Endothelial cell of umbilical vein (primary cell): ENCODE results near the gene ENPEP. TPM values are rescaled to one million over a fixed set of nuclear protein-coding genes. Genes with fewer than 3 reads are reported as not detected.
A peak's percentile ranks its signal among the peaks of the same experiment; 100 is the strongest.

Experiments used
- BruUV-seq: library from RNA; stranded (reverse); fragments of 400-500 nt; replicated peaks from 2 replicates; lab custom pipeline; 2021; lab: Mats Ljungman, UMichigan
- CTCF ChIA-PET: fragments of 300-600, 350-600 bp; sonication (Branson Sonifier 250); formaldehyde crosslinking; loops from one replicate; lab custom pipeline; 2021; ENCODE audit warnings: antibody characterized with exemption, inconsistent platforms; lab: Charles Lee
- POLR2A ChIA-PET: fragments of 300-600, 350-600 bp; sonication (Branson Sonifier 250); formaldehyde crosslinking; loops from one replicate; lab custom pipeline; 2021; ENCODE audit warnings: antibody characterized with exemption, inconsistent platforms; lab: Charles Lee
- DNase-seq: peaks from one replicate; pipeline ENCODE4 v3.0.0-alpha.2; 2011; ENCODE audit warnings: low read depth, low spot score
- FAIRE-seq: peaks from 2 replicates; lab custom pipeline; 2011; peaks lifted over from hg19 to GRCh38; lab: Jason Lieb, UNC
- H2AFZ ChIP-seq: 2 replicates; pipeline ENCODE4 v1.6.0; 2012; ENCODE audit warnings: low read depth, low read length, control low read depth, inconsistent platforms
- H3K27ac ChIP-seq: 2 replicates; pipeline ENCODE4 v1.5.1; 2011; ENCODE audit warnings: low read depth, mild to moderate bottlenecking, control low read depth, low read length, moderate library complexity; ENCODE audit not compliant: insufficient read depth
- H3K27me3 ChIP-seq, 2 experiments: 2 replicates each; pipeline versions ENCODE4 v1.6.0 to v1.6.1; 2011; ENCODE audit warnings: low read length in 2 of 2, mixed read lengths in 1 of 2; ENCODE audit not compliant: control insufficient read depth in 2 of 2, insufficient read depth in 2 of 2
- H3K36me3 ChIP-seq, 2 experiments: 2 replicates in 1 of 2; 3 replicates in 1 of 2; pipeline ENCODE4 v1.5.1; 2011; ENCODE audit warnings: low read length in 2 of 2, mild to moderate bottlenecking in 1 of 2, moderate library complexity in 1 of 2; ENCODE audit not compliant: control insufficient read depth in 2 of 2, insufficient read depth in 2 of 2; ENCODE audit errors: extremely low read depth in 1 of 2
- H3K4me1 ChIP-seq: 3 replicates; pipeline ENCODE4 v1.5.1; 2011; ENCODE audit warnings: mild to moderate bottlenecking, low read length; ENCODE audit not compliant: control insufficient read depth, insufficient read depth; ENCODE audit errors: extremely low read depth
- H3K4me2 ChIP-seq: 2 replicates; pipeline ENCODE4 v1.6.1; 2011; ENCODE audit warnings: low read length, control low read depth, mixed read lengths; ENCODE audit not compliant: insufficient read depth
- H3K4me3 ChIP-seq, 3 experiments: fragments of 200-600 bp in 1 of 3; sonication (generic), shearing (Covaris generic) in 1 of 3; replicated peaks in 1 of 3; 2 replicates each; pipeline ENCODE4 v1.5.1; 2011 to 2016; ENCODE audit warnings: control low read depth in 3 of 3, low read length in 3 of 3, mild to moderate bottlenecking in 2 of 3, inconsistent platforms in 1 of 3, low read depth in 1 of 3, moderate library complexity in 1 of 3; ENCODE audit not compliant: insufficient read depth in 1 of 3
- H3K79me2 ChIP-seq: 2 replicates; pipeline ENCODE4 v1.6.0; 2012; ENCODE audit warnings: low read length, inconsistent platforms; ENCODE audit not compliant: control insufficient read depth, insufficient read depth
- H3K9ac ChIP-seq: replicated peaks from 2 replicates; pipeline ENCODE3; 2011; ENCODE audit warnings: low read length, control low read depth; ENCODE audit not compliant: insufficient read depth; ENCODE audit errors: extremely low read depth
- H3K9me1 ChIP-seq: replicated peaks from 3 replicates; pipeline ENCODE4 v1.6.0; 2011; ENCODE audit warnings: mild to moderate bottlenecking, low read length; ENCODE audit not compliant: control insufficient read depth, insufficient read depth; ENCODE audit errors: extremely low read depth
- H3K9me3 ChIP-seq: replicated peaks from 2 replicates; pipeline ENCODE4 v1.5.1; 2012; ENCODE audit warnings: low read length, inconsistent platforms; ENCODE audit not compliant: control insufficient read depth, insufficient read depth
- H4K20me1 ChIP-seq: replicated peaks from 2 replicates; pipeline ENCODE3; 2011; ENCODE audit warnings: mild to moderate bottlenecking, low read length; ENCODE audit not compliant: control insufficient read depth, insufficient read depth; ENCODE audit errors: extremely low read depth
- GATA2 ChIP-seq: IDR thresholded peaks from 2 replicates; pipeline ENCODE4 v1.7.0; 2011; ENCODE audit warnings: low read depth, mild to moderate bottlenecking, moderate library complexity, mixed read lengths, low read length; ENCODE audit not compliant: insufficient read length, insufficient read depth
- JUN ChIP-seq: IDR thresholded peaks from 2 replicates; pipeline ENCODE4 v1.6.1; 2011; ENCODE audit warnings: borderline replicate concordance, low read depth; ENCODE audit not compliant: insufficient read length, insufficient read depth
- MYC ChIP-seq: IDR thresholded peaks from one replicate; pipeline ENCODE4 v1.6.1; 2011; ENCODE audit warnings: mild to moderate bottlenecking, low read depth, low read length
- POLR2A ChIP-seq: IDR thresholded peaks from 2 replicates; pipeline ENCODE4 v1.6.1; 2012; ENCODE audit warnings: low read depth, mild to moderate bottlenecking, control low read depth, low read length
- POLR2AphosphoS5 ChIP-seq: IDR thresholded peaks from 2 replicates; pipeline ENCODE4 v1.6.1; 2012; ENCODE audit warnings: low read depth, mild to moderate bottlenecking, control low read depth, low read length, moderate library complexity; ENCODE audit not compliant: insufficient read depth
- dilution Hi-C: fragments of 300-500 bp; cut with MboI; formaldehyde crosslinking; loops from one replicate; pipeline ENCODE4 v1.15.0; 2019; ENCODE audit warnings: low sequenced_read_pairs; ENCODE audit not compliant: extremely low pct_ligation_motif_present
- intact Hi-C: fragments of 100-400 bp; cut with micrococcal nuclease; formaldehyde crosslinking; loops from one replicate; pipeline ENCODE4 v1.10.0; 2022
- polyA plus RNA-seq, 4 experiments: library from polyadenylated mRNA; depleted of rRNA in 3 of 4; stranded (reverse) in 3 of 4; unstranded in 1 of 4; fragments of >200 nt; gene quantifications; 2 replicates each; pipeline versions ENCODE4 v1.2.1 to v1.2.3, GENCODE V29; 2011 to 2012; ENCODE audit warnings: missing spikeins in 1 of 4
- total RNA-seq: library from RNA; stranded (reverse); gene quantifications from 2 replicates; pipeline ENCODE4 v1.2.3, GENCODE V29; 2021
- TF ChIP-seq, protein P1 (sequence below): IDR thresholded peaks from 2 replicates; pipeline ENCODE4 v1.6.1; 2011; ENCODE audit not compliant: insufficient read depth, insufficient read length
- TF ChIP-seq, protein P2 (sequence below), 2 donors: IDR thresholded peaks; 1 replicate in 1 of 2; 2 replicates in 1 of 2; pipeline ENCODE4 v1.5.1; 2011; ENCODE audit warnings: low read length in 2 of 2, mild to moderate bottlenecking in 2 of 2, moderate library complexity in 2 of 2, control low read depth in 1 of 2, inconsistent platforms in 1 of 2, low read depth in 1 of 2; ENCODE audit not compliant: insufficient read depth in 1 of 2; ENCODE audit errors: extremely low read depth in 1 of 2

ENPEP gene
- total and polyA plus RNA-seq, 2 donors (not counting 3 experiments of a cell fraction or from before 2014, with no cell fraction given): not detected

DNA sequence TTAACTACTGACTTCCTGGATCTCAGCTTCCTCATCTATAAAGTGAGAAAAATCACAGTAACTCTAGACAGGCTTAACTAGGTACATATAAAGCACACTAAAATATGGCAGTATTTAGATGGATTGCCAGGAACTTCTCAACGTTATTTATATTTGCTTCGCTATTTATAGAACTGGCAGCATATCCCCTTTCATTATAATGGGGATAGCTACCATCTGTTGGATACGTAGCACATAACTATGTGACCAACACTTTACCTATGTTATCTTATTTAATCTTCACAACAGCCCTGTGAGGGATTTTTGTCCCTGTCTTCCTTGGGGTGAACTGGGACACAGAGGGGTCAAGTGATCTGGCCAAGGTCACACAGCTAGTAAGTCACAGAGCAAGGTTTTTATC lies 64.6 kb downstream of the ENPEP start:
- no peak for TF ChIP-seq POLR2A
- TF ChIP-seq, protein P1, sequence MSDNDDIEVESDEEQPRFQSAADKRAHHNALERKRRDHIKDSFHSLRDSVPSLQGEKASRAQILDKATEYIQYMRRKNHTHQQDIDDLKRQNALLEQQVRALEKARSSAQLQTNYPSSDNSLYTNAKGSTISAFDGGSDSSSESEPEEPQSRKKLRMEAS: no peak
- TF ChIP-seq MYC: no peak
- no peak for TF ChIP-seq GATA2
- no peak for TF ChIP-seq POLR2AphosphoS5
- TF ChIP-seq, protein P2, sequence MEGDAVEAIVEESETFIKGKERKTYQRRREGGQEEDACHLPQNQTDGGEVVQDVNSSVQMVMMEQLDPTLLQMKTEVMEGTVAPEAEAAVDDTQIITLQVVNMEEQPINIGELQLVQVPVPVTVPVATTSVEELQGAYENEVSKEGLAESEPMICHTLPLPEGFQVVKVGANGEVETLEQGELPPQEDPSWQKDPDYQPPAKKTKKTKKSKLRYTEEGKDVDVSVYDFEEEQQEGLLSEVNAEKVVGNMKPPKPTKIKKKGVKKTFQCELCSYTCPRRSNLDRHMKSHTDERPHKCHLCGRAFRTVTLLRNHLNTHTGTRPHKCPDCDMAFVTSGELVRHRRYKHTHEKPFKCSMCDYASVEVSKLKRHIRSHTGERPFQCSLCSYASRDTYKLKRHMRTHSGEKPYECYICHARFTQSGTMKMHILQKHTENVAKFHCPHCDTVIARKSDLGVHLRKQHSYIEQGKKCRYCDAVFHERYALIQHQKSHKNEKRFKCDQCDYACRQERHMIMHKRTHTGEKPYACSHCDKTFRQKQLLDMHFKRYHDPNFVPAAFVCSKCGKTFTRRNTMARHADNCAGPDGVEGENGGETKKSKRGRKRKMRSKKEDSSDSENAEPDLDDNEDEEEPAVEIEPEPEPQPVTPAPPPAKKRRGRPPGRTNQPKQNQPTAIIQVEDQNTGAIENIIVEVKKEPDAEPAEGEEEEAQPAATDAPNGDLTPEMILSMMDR (IDR thresholded peaks at IDR 0.05; ENCODE audit: extremely low read depth in 1 of 2, insufficient read depth in 1 of 2, low read depth in 1 of 2, low read length in 2 of 2): no peak
- TF ChIP-seq JUN: no peak
- ChIA-PET CTCF (interaction anchor here (1.0 to 2.8 kb wide), 6 partner anchors 13 to 541 kb away, joined by 3 to 13 read pairs (median 4); no protein-coding TSS in a partner anchor), POLR2A (no interaction called here)
- Histone ChIP-seq H3K9ac (peak overlapping the region; percentile 94), H4K20me1 (no peaks in the 10 kb centered on the region), H3K27ac (peak overlapping the region; percentile 99), H2AFZ (no peak overlapping the region), H3K4me1 (peaks cover 25% of the 10 kb centered on the region), H3K36me3 (no peaks in the 10 kb centered on the region), H3K79me2 (no peaks in the 10 kb centered on the region), H3K4me2 (peak overlapping the region; percentile 81), H3K4me3 (peak overlapping the region in 1 of 3 experiments; percentile 23), H3K27me3 (no peaks in the 10 kb centered on the region), H3K9me1 (no peaks in the 10 kb centered on the region), H3K9me3 (no peaks in the 10 kb centered on the region)
- no peak for DNase-seq
- dilution Hi-C loops: no loop called here
- BruUV-seq: TSS peak; percentile 85
- peak; percentile 47 for FAIRE-seq
- intact Hi-C loops: loop anchor here (2.0 to 5.0 kb wide), 4 partner anchors 46 to 1137 kb away; partner anchors contain the start of genes ELOVL6 and SEC24B
